NB4 (cell line): ENCODE data around the gene NOL3.

Experiments
- MYC ChIP-seq: IDR thresholded peaks from 2 replicates; pipeline ENCODE4 v1.6.1; 2011; ENCODE audit warnings: low read depth, low read length
- POLR2A ChIP-seq: IDR thresholded peaks from 2 replicates; pipeline ENCODE4 v1.6.1; 2011; ENCODE audit warnings: mild to moderate bottlenecking; ENCODE audit not compliant: insufficient read length; ENCODE audit errors: extremely low read depth
- TF ChIP-seq, protein P1 (sequence below): IDR thresholded peaks from one replicate; pipeline ENCODE4 v1.5.1; 2012; ENCODE audit warnings: low read depth, low read length
- TF ChIP-seq, protein P2 (sequence below): IDR thresholded peaks from 2 replicates; pipeline ENCODE4 v1.6.1; 2011; ENCODE audit warnings: low read depth, low read length

DNA sequence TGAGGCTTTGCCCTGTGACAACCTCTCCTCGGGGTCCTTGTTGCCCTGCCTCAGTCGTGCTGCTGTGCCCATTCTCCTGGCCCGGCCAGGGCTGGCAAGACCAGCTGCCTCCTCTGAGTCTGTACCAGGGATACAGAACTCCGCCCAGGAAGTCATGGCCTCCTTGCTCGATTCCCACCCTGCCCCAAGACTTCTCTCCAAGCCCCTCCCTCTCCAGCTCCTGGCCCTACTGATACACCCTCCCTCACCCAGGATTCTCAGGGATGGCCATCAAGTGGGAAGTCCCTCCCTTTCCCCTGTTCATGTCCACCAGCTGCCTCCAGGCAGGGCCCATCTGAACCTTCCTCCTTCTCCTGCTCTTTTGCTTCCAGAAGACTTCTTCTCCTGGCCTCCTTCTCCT lies 45.4 kb downstream of the NOL3 start:
- TF ChIP-seq, protein P1, sequence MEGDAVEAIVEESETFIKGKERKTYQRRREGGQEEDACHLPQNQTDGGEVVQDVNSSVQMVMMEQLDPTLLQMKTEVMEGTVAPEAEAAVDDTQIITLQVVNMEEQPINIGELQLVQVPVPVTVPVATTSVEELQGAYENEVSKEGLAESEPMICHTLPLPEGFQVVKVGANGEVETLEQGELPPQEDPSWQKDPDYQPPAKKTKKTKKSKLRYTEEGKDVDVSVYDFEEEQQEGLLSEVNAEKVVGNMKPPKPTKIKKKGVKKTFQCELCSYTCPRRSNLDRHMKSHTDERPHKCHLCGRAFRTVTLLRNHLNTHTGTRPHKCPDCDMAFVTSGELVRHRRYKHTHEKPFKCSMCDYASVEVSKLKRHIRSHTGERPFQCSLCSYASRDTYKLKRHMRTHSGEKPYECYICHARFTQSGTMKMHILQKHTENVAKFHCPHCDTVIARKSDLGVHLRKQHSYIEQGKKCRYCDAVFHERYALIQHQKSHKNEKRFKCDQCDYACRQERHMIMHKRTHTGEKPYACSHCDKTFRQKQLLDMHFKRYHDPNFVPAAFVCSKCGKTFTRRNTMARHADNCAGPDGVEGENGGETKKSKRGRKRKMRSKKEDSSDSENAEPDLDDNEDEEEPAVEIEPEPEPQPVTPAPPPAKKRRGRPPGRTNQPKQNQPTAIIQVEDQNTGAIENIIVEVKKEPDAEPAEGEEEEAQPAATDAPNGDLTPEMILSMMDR = no peak
- TF ChIP-seq POLR2A (no peak), MYC (no peak)
- TF ChIP-seq, protein P2, sequence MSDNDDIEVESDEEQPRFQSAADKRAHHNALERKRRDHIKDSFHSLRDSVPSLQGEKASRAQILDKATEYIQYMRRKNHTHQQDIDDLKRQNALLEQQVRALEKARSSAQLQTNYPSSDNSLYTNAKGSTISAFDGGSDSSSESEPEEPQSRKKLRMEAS = no peak
